Natural killer cell (primary cell): ENCODE results near the gene AGK. TPM values are rescaled to one million over a fixed set of nuclear protein-coding genes. Genes with fewer than 3 reads are reported as not detected.
"Not testable (repeated sequence)": the region's sequence is repeated elsewhere in the genome, so short reads cannot be mapped to it uniquely, and the experiment has no call there.

Experiments used
- ATAC-seq, 3 donors: fragments of 150-1000 bp in 2 of 3; fragments of 200-7000 bp in 1 of 3; cut with Tn5 transposase; 1 replicate in 1 of 3; 2 replicates in 2 of 3; pipeline ENCODE4 v1.10.0; 2021; ENCODE audit warnings: mild to moderate bottlenecking in 2 of 3, moderate library complexity in 2 of 3
- DNase-seq, 2 donors: peaks; one replicate each; pipeline versions ENCODE4 v3.0.0 to v3.0.0-alpha.2; 2013 to 2021; ENCODE audit warnings: mixed read lengths in 1 of 2
- H3K27ac ChIP-seq: one replicate; pipeline ENCODE4 v1.5.1; 2013; ENCODE audit warnings: mild to moderate bottlenecking, low read length
- H3K27me3 ChIP-seq: one replicate; pipeline ENCODE4 v1.6.1; 2013; ENCODE audit warnings: low read length; ENCODE audit not compliant: control insufficient read depth, insufficient read depth
- H3K36me3 ChIP-seq: one replicate; pipeline ENCODE4 v1.6.1; 2013; ENCODE audit warnings: low read length; ENCODE audit not compliant: control insufficient read depth, insufficient read depth
- H3K4me1 ChIP-seq: one replicate; pipeline ENCODE4 v1.6.1; 2013; ENCODE audit warnings: low read length; ENCODE audit not compliant: control insufficient read depth, insufficient read depth
- H3K4me3 ChIP-seq: one replicate; pipeline ENCODE4 v1.5.1; 2013; ENCODE audit warnings: low read length
- H3K9me3 ChIP-seq: one replicate; pipeline ENCODE4 v1.6.1; 2013; ENCODE audit warnings: low read length; ENCODE audit not compliant: control insufficient read depth, insufficient read depth
- H3K27ac Mint-ChIP-seq, 2 donors: one replicate each; pipeline ENCODE4 v1.8.0; 2022; ENCODE audit warnings: mild to moderate bottlenecking in 2 of 2, mixed read lengths in 2 of 2, moderate library complexity in 1 of 2
- H3K27me3 Mint-ChIP-seq, 2 donors: one replicate each; pipeline ENCODE4 v1.8.0; 2022; ENCODE audit warnings: low read depth in 2 of 2, mixed read lengths in 2 of 2
- H3K36me3 Mint-ChIP-seq: one replicate; pipeline ENCODE4 v1.8.0; 2022; ENCODE audit warnings: mixed read lengths
- H3K4me1 Mint-ChIP-seq, 2 donors: one replicate each; pipeline ENCODE4 v1.8.0; 2022; ENCODE audit warnings: mixed read lengths in 2 of 2
- H3K4me3 Mint-ChIP-seq: one replicate; pipeline ENCODE4 v1.8.0; 2022; ENCODE audit warnings: mild to moderate bottlenecking, moderate library complexity, mixed read lengths
- H3K9me3 Mint-ChIP-seq, 2 donors: one replicate each; pipeline ENCODE4 v1.8.0; 2022; ENCODE audit warnings: mixed read lengths in 2 of 2
- WGBS: methylation state at CpG from one replicate; pipeline ENCODE4 v1.1.7; 2013; ENCODE audit warnings: missing lambda C conversion rate; ENCODE audit not compliant: insufficient coverage; 5-methylcytosine and 5-hydroxymethylcytosine counted together
- intact Hi-C: fragments of 100-400 bp; cut with micrococcal nuclease; formaldehyde crosslinking; loops from one replicate; pipeline ENCODE4 v1.14.2; 2022
- total RNA-seq, 4 donors: library from RNA; stranded (reverse); fragments of 120-200 nt in 1 of 4; gene quantifications; one replicate each; pipeline versions ENCODE4 v1.2.3 to v1.2.4, GENCODE V29; 2013 to 2022
- TF ChIP-seq, protein P1 (sequence below): fragments of 200-600 bp; IDR thresholded peaks from one replicate; pipeline ENCODE4 v1.8.0; 2022; ENCODE audit warnings: antibody characterized with exemption

The AGK gene
- total RNA-seq, 3 donors from 2014 or later (not counting 1 experiment from before 2014, with no cell fraction given): 70.0 to 106 (median 99.0) TPM

DNA sequence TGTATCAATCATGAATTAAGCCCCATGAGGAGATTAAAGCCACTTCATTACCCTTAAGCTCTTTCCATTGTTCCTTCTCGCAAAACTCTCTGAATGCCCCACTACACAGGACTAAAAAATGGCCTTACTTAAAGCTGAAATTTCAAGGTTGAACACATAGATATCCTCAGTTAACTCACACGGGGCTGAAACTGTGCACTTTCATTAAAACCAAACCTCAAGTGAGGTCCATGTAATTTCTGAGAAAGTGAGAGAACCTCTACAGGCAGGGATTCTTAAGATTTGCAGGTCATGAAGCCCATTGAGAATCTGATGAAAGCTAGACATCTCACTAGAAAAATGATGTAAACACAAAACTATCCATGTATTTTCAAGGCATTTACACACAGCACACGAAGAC is 134.9 kb downstream of the AGK start:
- Histone ChIP-seq H3K36me3 (peaks cover 30% of the 10 kb centered on the region), H3K4me3 (no peak overlapping the region), H3K4me1 (no peaks in the 10 kb centered on the region), H3K27me3 (no peaks in the 10 kb centered on the region), H3K27ac (no peak overlapping the region), H3K9me3 (no peaks in the 10 kb centered on the region)
- WGBS: 86% methylated on average over 2 of the region's 3 CpGs
- H3K27me3 Mint-ChIP-seq: no peaks in the 10 kb centered on the region
- ATAC-seq (no peak), DNase-seq (no peak)
- peaks cover 13% of the 10 kb centered on the region for H3K36me3 Mint-ChIP-seq
- TF ChIP-seq, protein P1, sequence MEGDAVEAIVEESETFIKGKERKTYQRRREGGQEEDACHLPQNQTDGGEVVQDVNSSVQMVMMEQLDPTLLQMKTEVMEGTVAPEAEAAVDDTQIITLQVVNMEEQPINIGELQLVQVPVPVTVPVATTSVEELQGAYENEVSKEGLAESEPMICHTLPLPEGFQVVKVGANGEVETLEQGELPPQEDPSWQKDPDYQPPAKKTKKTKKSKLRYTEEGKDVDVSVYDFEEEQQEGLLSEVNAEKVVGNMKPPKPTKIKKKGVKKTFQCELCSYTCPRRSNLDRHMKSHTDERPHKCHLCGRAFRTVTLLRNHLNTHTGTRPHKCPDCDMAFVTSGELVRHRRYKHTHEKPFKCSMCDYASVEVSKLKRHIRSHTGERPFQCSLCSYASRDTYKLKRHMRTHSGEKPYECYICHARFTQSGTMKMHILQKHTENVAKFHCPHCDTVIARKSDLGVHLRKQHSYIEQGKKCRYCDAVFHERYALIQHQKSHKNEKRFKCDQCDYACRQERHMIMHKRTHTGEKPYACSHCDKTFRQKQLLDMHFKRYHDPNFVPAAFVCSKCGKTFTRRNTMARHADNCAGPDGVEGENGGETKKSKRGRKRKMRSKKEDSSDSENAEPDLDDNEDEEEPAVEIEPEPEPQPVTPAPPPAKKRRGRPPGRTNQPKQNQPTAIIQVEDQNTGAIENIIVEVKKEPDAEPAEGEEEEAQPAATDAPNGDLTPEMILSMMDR: no peak
- H3K4me1 Mint-ChIP-seq: peaks cover 11 to 24% of the 10 kb centered on the region in 2 donors
- no peak overlapping the region for H3K4me3 Mint-ChIP-seq
- H3K27ac Mint-ChIP-seq: no peak overlapping the region
- H3K9me3 Mint-ChIP-seq: no peaks in the 10 kb centered on the region
- intact Hi-C loops: no loop called here

DNA sequence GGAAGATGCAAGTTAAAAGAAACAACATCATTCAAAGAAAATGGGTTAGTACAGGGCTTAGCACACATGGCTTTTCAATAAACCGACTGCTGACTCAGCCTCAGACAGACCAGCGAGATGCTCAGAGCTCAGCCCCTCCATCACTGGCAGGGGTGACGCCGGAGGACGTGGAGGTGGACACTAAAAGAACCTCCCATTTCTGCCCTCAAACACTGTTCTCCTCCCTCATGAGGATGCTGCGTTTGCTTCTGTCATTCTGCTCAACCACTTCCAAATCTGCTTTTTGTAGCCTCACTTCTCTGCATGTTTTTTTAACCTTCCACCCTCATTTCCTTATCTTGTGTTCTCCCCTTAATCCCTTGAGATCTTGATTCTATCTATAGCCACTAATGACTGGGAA is 135.5 kb downstream of the AGK start:
- H3K4me1 Mint-ChIP-seq: peaks cover 11 to 24% of the 10 kb centered on the region in 2 donors
- H3K27me3 Mint-ChIP-seq: no peaks in the 10 kb centered on the region

DNA sequence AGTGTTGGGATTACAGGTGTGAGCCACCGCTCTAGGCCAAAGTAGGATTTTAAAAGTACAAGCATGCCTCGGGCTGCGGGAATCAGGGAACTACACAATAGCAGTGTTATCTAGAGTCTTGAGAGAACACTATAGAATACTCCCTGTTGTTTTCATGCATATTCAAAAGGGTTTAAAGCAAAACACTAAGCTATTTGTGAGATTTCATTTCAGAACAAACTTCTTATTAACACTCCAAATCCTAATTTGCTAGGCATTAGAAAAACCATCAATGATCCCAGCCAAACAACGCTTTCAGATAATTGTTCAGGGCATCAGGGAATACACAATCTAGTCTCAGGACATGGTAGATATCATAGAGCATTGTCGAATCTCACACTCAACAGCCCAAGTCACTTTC is 136.8 kb downstream of the AGK start:
- Histone ChIP-seq H3K9me3 (no peaks in the 10 kb centered on the region), H3K4me3 (no peak overlapping the region), H3K27me3 (no peaks in the 10 kb centered on the region), H3K36me3 (peaks cover 20% of the 10 kb centered on the region), H3K4me1 (no peaks in the 10 kb centered on the region), H3K27ac (no peak overlapping the region)
- Mint-ChIP-seq H3K27me3 (no peaks in the 10 kb centered on the region), H3K4me1 (peaks cover 15 to 32% of the 10 kb centered on the region in 2 donors), H3K27ac (no peak overlapping the region), H3K4me3 (no peak overlapping the region), H3K36me3 (no peaks in the 10 kb centered on the region), H3K9me3 (no peaks in the 10 kb centered on the region)
- ATAC-seq: no peak
- intact Hi-C loops: no loop called here
- TF ChIP-seq, protein P1: no peak
- 100% methylated on average over 5 of the region's 5 CpGs for WGBS
- no peak for DNase-seq

More for the DNA sequence above, 135.5 kb downstream of the AGK start:
- ATAC-seq: no peak
- TF ChIP-seq, protein P1: no peak
- no peak overlapping the region for H3K27ac ChIP-seq
- Mint-ChIP-seq H3K4me3 (no peak overlapping the region), H3K9me3 (no peaks in the 10 kb centered on the region), H3K36me3 (peaks cover 7% of the 10 kb centered on the region), H3K27ac (no peak overlapping the region)
- intact Hi-C loops: no loop called here
- H3K4me3 ChIP-seq: no peak overlapping the region
- no peaks in the 10 kb centered on the region for H3K9me3 ChIP-seq
- no peak for DNase-seq
- no peaks in the 10 kb centered on the region for H3K4me1 ChIP-seq
- peaks cover 27% of the 10 kb centered on the region for H3K36me3 ChIP-seq
- no peaks in the 10 kb centered on the region for H3K27me3 ChIP-seq
- 95% methylated on average over 6 of the region's 6 CpGs for WGBS

DNA sequence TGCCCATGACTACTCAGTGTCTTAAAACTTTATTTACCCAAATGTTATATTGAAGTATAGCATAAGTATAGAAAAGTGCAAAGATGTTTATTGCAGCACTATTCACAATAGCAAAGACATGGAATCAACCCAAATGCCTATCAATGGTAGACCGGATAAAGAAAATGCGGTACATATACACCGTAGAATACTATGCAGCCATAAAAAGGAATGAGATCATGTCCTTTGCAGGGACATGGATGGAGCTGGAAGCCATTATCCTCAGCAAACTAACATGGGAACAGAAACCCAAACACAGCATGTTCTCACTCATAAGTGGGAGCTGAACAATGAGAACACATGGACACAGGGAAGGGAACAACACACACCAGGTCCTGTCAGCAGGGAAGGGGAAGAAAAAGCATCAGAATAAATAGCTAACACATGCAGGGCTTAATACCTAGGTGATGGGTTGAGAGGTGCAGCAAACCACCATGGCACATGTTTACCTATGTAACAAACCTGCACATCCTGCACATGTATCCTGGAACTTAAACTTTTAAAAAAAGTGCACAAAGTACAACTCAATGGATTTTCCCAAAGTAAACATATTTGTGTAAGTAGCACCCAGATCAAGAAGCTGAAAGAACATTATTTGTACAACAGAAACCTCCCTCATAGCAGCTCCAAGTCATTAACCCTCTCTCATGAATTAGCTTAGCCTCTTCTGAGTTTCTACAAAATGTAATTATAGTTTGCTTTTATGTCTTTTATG is 138.0 kb downstream of the AGK start:
- 97% methylated on average over 3 of the region's 3 CpGs for WGBS
- ATAC-seq, intact Hi-C loops, H3K9me3 Mint-ChIP-seq, H3K27me3 Mint-ChIP-seq, DNase-seq, H3K9me3 ChIP-seq, H3K4me3 ChIP-seq, H3K4me1 ChIP-seq, H3K36me3 Mint-ChIP-seq, H3K27me3 ChIP-seq, H3K27ac Mint-ChIP-seq, H3K27ac ChIP-seq, H3K4me3 Mint-ChIP-seq: not testable (repeated sequence)
- peaks cover 21 to 32% of the 10 kb centered on the region in 2 donors for H3K4me1 Mint-ChIP-seq
- peaks cover 20% of the 10 kb centered on the region for H3K36me3 ChIP-seq
